Stimulated activated naive CD8-positive, alpha-beta T cell treated with anti-CD3 and anti-CD28 coated beads, Interleukin-15, Interleukin-2, amounts not matched to agents 100 ng/mL and 50 ng/mL, for 24 hours (primary cell): ENCODE results near the gene RPL31.

ENCODE experiments used
- H3K27ac Mint-ChIP-seq: one replicate; pipeline ENCODE4 v1.8.0; 2021; ENCODE audit warnings: mild to moderate bottlenecking, mixed read lengths
- H3K27me3 Mint-ChIP-seq: one replicate; pipeline ENCODE4 v1.8.0; 2021; ENCODE audit warnings: mixed read lengths
- H3K36me3 Mint-ChIP-seq: one replicate; pipeline ENCODE4 v1.8.0; 2021; ENCODE audit warnings: low read depth, mixed read lengths
- H3K4me1 Mint-ChIP-seq: one replicate; pipeline ENCODE4 v1.8.0; 2021; ENCODE audit warnings: low read depth, mixed read lengths
- H3K4me3 Mint-ChIP-seq: one replicate; pipeline ENCODE4 v1.8.0; 2021; ENCODE audit warnings: mild to moderate bottlenecking, mixed read lengths
- H3K9me3 Mint-ChIP-seq: one replicate; pipeline ENCODE4 v1.8.0; 2021; ENCODE audit warnings: mixed read lengths

The RPL31 gene

DNA sequence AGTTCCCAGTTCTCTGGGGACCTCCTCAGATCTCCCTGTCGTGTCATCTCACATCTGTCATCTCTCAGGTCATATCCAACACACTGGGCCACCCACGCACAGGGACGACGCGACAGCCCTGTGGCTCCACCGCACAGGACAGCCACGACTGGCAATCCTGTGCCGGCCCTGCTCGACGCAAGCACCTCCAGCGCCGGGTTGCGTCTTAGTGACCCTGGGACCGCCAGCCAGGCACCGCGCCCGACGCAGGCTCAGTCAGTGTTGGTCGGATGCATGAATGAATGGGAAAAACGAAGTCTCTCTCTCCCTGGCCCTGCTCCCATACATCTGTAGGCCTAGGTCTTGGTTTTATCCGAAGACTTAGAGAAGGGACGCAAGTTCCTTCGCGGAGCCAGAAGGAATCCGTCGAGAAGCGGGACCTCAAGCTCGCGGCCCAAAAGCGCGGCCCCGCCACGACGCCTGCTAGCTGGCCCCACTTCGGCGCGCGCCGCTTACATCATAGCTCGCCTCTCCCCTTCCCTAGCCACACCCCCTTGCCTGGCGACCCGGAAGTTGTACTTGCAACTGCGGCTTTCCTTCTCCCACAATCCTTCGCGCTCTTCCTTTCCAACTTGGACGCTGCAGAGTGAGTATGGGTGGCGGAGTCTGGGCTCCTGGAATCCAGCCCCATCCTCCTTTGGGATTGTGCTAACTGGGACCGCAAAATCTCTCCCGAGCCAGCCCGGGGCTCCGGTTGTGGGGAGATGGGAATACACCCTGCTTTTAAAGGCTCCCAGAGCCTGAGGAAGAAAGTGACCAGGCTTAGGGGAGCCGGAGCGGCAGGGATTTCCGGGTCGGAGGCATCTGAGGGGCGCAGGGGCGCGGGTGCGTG is at the start of gene RPL31:
TSS of gene RPL31 (plus strand) at position 599 of the 871 bp plus-strand sequence. CDS start 413 bp downstream, outside the sequence.
- H3K4me1 Mint-ChIP-seq, result peaks cover 51% of the 10 kb centered on the region
- peaks cover 54% of the 10 kb centered on the region for H3K36me3 Mint-ChIP-seq
- peak within 1 kb of the TSS; percentile 98 for H3K27ac Mint-ChIP-seq
- H3K9me3 Mint-ChIP-seq, result no peaks in the 10 kb centered on the region
- no peaks in the 10 kb centered on the region for H3K27me3 Mint-ChIP-seq
- peak within 1 kb of the TSS; percentile 96 for H3K4me3 Mint-ChIP-seq

DNA sequence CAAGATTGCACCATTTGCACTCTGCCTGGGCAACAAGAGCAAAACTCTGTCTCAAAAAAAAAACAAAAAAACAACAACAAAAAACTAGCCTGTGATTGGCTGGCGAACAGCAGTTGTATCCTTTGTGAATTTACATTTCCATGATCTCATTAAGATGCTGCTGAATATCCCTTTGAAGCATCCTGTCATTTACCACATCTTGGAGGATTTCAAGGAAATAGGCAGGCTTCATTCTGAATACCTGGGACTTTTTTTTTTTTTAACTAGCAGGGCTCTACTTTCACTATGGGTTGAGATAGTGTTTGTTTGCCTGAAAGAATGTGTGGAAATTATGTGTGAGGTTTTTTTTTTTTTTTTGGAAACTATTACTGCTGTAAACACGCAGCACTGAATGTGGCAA is 49.6 kb upstream of the RPL31 start:
- Mint-ChIP-seq H3K36me3 (no peaks in the 10 kb centered on the region), H3K4me3 (no peak overlapping the region), H3K9me3 (no peaks in the 10 kb centered on the region), H3K4me1 (peaks cover 16% of the 10 kb centered on the region), H3K27me3 (peaks cover 6% of the 10 kb centered on the region), H3K27ac (peak overlapping the region; percentile 52)

- Mint-ChIP-seq H3K4me3 (no peak overlapping the region), H3K9me3 (no peaks in the 10 kb centered on the region), H3K27ac (peak overlapping the region; percentile 45), H3K27me3 (peaks cover 6% of the 10 kb centered on the region), H3K4me1 (peaks cover 16% of the 10 kb centered on the region), H3K36me3 (no peaks in the 10 kb centered on the region)
Observed at GRCh38 chr2:100953406-100954043, 48.6 kb upstream of the RPL31 start.

GRCh38 chr2:100954044-100954420 is 48.1 kb upstream of the RPL31 start:
- no peaks in the 10 kb centered on the region for H3K36me3 Mint-ChIP-seq
- no peak overlapping the region for H3K4me3 Mint-ChIP-seq
- H3K27ac Mint-ChIP-seq, result peak overlapping the region; percentile 45
- H3K4me1 Mint-ChIP-seq, result peaks cover 16% of the 10 kb centered on the region
- peaks cover 6% of the 10 kb centered on the region for H3K27me3 Mint-ChIP-seq
- no peaks in the 10 kb centered on the region for H3K9me3 Mint-ChIP-seq

DNA sequence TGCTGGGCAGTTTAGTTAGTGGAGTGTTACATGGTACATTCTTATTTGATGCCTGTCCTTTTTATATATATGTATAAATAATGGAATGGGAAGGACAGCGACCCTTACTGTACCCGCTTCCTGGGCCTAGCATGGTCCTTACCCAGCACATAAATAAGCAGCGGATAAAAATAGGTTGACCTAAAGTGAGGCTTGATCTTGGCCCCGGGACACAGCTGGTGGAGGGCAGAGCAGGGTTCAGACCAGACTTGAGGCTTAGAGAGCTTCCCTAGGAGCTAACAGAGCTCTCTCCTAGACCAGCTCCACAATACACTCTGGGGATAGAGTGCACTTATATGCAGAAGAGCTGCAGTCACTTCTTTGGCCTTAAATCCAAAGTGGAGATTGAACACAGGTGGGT is 46.9 kb upstream of the RPL31 start:
- Mint-ChIP-seq H3K4me3 (no peak overlapping the region), H3K27me3 (no peaks in the 10 kb centered on the region), H3K27ac (no peak overlapping the region), H3K4me1 (peaks cover 16% of the 10 kb centered on the region), H3K9me3 (no peaks in the 10 kb centered on the region), H3K36me3 (no peaks in the 10 kb centered on the region)

- H3K27ac Mint-ChIP-seq, result no peak overlapping the region
- H3K9me3 Mint-ChIP-seq, result no peaks in the 10 kb centered on the region
- peaks cover 16% of the 10 kb centered on the region for H3K4me1 Mint-ChIP-seq
- H3K27me3 Mint-ChIP-seq, result no peaks in the 10 kb centered on the region
- H3K4me3 Mint-ChIP-seq, result no peak overlapping the region
- H3K36me3 Mint-ChIP-seq, result no peaks in the 10 kb centered on the region
Observed at GRCh38 chr2:100956081-100956480, 46.0 kb upstream of the RPL31 start.

- Mint-ChIP-seq H3K4me3 (no peak overlapping the region), H3K27ac (no peak overlapping the region), H3K36me3 (no peaks in the 10 kb centered on the region), H3K27me3 (no peaks in the 10 kb centered on the region), H3K4me1 (peaks cover 6% of the 10 kb centered on the region), H3K9me3 (no peaks in the 10 kb centered on the region)
Observed at GRCh38 chr2:100957996-100958653, 44.0 kb upstream of the RPL31 start.

DNA sequence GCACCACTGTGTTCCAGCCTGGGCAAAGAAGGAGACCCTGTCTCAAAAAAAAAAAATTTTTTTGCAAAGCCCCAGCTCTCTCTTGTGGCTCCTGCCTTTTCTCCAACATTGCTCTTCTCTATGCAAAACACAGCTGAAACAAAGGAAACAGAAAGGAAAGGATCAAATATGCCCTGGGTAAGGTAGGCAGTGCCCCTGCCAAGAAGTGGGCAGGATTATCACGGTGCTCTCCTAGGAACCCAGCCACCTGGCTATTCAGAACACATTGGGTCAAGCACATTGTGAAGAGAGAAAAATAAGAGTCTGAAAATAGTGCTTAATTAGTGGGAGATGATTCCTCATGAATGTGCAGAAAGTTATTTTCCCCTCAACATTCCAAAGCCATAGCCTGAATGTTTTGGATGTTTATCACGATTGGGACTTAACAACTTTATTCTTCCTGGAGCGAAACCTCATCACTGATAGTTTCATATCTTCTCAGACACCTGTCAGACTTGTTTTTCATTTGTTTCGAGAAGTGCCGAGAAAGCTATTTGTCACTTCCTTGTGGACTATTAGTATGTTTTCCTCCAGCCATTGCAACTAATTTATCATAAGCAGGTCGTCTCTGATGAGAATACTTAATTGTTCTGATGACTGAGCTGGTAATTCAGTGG is 42.7 kb upstream of the RPL31 start:
- no peaks in the 10 kb centered on the region for H3K9me3 Mint-ChIP-seq
- no peaks in the 10 kb centered on the region for H3K36me3 Mint-ChIP-seq
- H3K4me1 Mint-ChIP-seq, result no peaks in the 10 kb centered on the region
- no peak overlapping the region for H3K4me3 Mint-ChIP-seq
- H3K27ac Mint-ChIP-seq, result no peak overlapping the region
- H3K27me3 Mint-ChIP-seq, result no peaks in the 10 kb centered on the region

DNA sequence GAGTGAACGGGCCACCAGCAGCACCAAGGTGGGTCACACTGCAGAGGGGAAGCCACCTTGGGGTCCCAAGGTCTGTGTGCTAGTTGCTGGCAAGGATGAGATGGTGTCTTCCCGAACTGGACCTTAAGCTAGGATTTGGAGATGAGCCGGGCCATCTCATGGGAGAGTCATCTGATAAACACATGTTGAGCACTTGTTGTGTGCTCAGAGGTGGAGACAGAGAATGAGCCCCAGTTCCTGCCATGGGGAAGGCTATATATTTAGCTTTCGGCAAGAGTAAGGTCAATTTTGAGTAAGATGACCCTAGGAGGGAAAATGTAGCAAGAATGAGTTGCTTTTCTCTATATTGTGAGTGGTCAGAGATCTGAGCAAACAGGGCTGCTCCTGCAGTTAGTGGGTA is 41.4 kb upstream of the RPL31 start:
- Mint-ChIP-seq H3K9me3 (no peaks in the 10 kb centered on the region), H3K36me3 (no peaks in the 10 kb centered on the region), H3K4me3 (no peak overlapping the region), H3K27me3 (no peaks in the 10 kb centered on the region), H3K27ac (no peak overlapping the region), H3K4me1 (no peaks in the 10 kb centered on the region)

DNA sequence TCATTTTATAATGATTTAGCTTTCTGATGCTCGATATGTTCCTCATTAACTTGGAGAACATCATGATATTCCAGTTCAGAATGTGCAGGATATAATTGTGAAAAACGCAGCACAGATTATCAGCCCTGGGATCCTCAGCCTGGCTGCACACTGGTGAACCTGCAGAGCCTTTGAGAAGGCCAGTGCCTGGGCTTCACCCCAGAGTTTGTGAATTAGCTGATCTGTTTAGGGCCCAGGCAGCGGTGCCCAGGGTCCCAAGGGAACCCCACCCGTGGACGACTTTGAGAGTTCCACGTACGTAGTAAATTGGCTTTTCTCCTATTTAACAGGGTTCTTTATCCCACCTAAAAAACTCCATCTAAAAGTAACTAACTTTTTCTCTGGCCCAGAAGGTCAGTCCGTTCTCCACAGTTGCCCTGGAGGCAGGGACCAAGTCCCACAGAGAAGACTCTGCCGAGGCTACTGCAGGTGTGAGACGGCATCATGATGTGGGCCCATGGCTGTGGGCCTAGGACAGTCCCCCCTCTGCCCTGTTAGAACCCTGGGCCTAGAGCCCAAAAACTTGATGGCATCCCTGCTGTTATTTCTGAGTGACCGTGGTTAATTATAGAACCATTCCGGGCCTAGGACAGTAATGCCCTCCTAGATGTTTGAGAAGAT is 39.6 kb upstream of the RPL31 start:
- H3K9me3 Mint-ChIP-seq, result no peaks in the 10 kb centered on the region
- no peak overlapping the region for H3K27ac Mint-ChIP-seq
- no peaks in the 10 kb centered on the region for H3K4me1 Mint-ChIP-seq
- no peaks in the 10 kb centered on the region for H3K36me3 Mint-ChIP-seq
- no peaks in the 10 kb centered on the region for H3K27me3 Mint-ChIP-seq
- no peak overlapping the region for H3K4me3 Mint-ChIP-seq

DNA sequence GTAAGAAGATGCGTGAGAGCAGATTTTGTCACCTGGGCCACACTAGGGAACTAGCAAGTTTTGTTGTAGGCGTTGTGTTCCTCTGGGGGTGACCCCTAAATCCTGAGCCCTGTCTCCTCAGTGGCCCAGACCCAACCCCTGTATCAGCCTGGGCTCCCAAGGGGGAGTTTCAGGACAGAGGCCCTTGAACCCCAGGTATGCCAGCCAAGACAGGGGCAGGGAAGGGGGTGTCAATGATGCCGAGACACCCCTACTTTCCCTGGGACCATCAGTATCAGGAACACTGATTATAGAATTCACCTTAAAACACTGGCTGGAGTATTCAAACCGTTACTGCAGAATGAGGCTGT is 39.1 kb upstream of the RPL31 start:
- H3K27ac Mint-ChIP-seq, result no peak overlapping the region
- no peaks in the 10 kb centered on the region for H3K4me1 Mint-ChIP-seq
- no peak overlapping the region for H3K4me3 Mint-ChIP-seq
- no peaks in the 10 kb centered on the region for H3K9me3 Mint-ChIP-seq
- H3K27me3 Mint-ChIP-seq, result no peaks in the 10 kb centered on the region
- no peaks in the 10 kb centered on the region for H3K36me3 Mint-ChIP-seq

DNA sequence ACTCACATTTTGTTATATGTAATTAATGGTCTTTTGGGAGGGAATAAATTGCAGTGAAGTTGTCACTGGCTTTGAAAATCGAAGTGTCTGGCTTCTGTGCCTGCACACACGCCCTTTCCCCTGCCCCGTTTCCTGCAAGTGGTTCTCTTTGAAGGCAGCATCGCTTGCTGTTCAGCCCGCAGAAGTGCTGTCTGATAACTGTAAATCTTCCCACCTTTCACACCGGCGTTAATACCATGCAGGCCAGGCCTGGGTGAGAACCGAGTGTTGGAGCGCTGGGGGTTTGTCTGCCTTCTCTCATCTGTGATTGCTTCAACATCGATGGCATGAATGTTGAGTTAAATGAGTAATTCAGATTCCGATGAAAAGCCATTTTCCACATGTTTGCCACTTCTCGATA is 37.9 kb upstream of the RPL31 start:
- Mint-ChIP-seq H3K27me3 (no peaks in the 10 kb centered on the region), H3K4me3 (no peak overlapping the region), H3K36me3 (no peaks in the 10 kb centered on the region), H3K27ac (no peak overlapping the region), H3K4me1 (no peaks in the 10 kb centered on the region), H3K9me3 (no peaks in the 10 kb centered on the region)

GRCh38 chr2:100964681-100965169 is 37.4 kb upstream of the RPL31 start:
- no peaks in the 10 kb centered on the region for H3K9me3 Mint-ChIP-seq
- H3K27ac Mint-ChIP-seq, result no peak overlapping the region
- no peak overlapping the region for H3K4me3 Mint-ChIP-seq
- no peaks in the 10 kb centered on the region for H3K36me3 Mint-ChIP-seq
- no peaks in the 10 kb centered on the region for H3K4me1 Mint-ChIP-seq
- no peaks in the 10 kb centered on the region for H3K27me3 Mint-ChIP-seq

GRCh38 chr2:100965596-100965995 is 36.5 kb upstream of the RPL31 start:
- Mint-ChIP-seq H3K27me3 (no peaks in the 10 kb centered on the region), H3K4me1 (no peaks in the 10 kb centered on the region), H3K9me3 (no peaks in the 10 kb centered on the region), H3K36me3 (no peaks in the 10 kb centered on the region), H3K27ac (no peak overlapping the region), H3K4me3 (no peak overlapping the region)
